Stomach (tissue), 9 donors: ENCODE results near the gene TAPBP. TPM values are rescaled to one million over a fixed set of nuclear protein-coding genes. Genes with fewer than 3 reads are reported as not detected.

Experiments used
- DNase-seq, 2 donors: peaks; one replicate each; pipeline versions ENCODE4 v3.0.0 to v3.0.0-alpha.2; 2013 to 2019
- H3K27ac ChIP-seq, 5 donors: fragments of 200-600 bp in 4 of 5; sonication (generic) in 4 of 5; one replicate each; pipeline ENCODE4 v1.5.1; 2013 to 2019; ENCODE audit warnings: mild to moderate bottlenecking in 1 of 5, moderate library complexity in 1 of 5
- H3K27me3 ChIP-seq, 3 donors: fragments of 200-600 bp; sonication (generic); one replicate each; pipeline ENCODE4 v1.5.1; 2017 to 2019; ENCODE audit warnings: mixed run types in 1 of 3
- H3K36me3 ChIP-seq, 4 donors: fragments of 200-600 bp; sonication (generic); 1 replicate in 3 of 4; 2 replicates in 1 of 4; pipeline ENCODE4 v1.5.1; 2016 to 2019
- H3K4me1 ChIP-seq, 4 donors: fragments of 200-600 bp; sonication (generic); one replicate each; pipeline ENCODE4 v1.5.1; 2016 to 2019
- H3K4me3 ChIP-seq, 4 donors: fragments of 200-600 bp; sonication (generic) in 3 of 4; one replicate each; pipeline ENCODE4 v1.5.1; 2016 to 2019; ENCODE audit warnings: mild to moderate bottlenecking in 1 of 4
- H3K9me3 ChIP-seq, 4 donors: fragments of 200-600 bp; sonication (generic); one replicate each; pipeline ENCODE4 v1.5.1; 2016 to 2019
- EP300 ChIP-seq: sonication (generic); formaldehyde crosslinking; IDR thresholded peaks from one replicate; pipeline ENCODE4 v1.6.1; 2017; ENCODE audit warnings: antibody characterized with exemption
- POLR2A ChIP-seq, 4 donors: fragments of 450-650 bp; IDR thresholded peaks; one replicate each; pipeline ENCODE4 v1.6.1; 2016; ENCODE audit warnings: antibody characterized with exemption in 4 of 4, control low read depth in 2 of 4, mild to moderate bottlenecking in 1 of 4, moderate library complexity in 1 of 4
- POLR2AphosphoS5 ChIP-seq, 3 donors: sonication (generic); formaldehyde crosslinking; IDR thresholded peaks; one replicate each; pipeline ENCODE4 v1.6.1; 2016; ENCODE audit warnings: antibody characterized with exemption in 3 of 3
- WGBS, 5 donors: extraction: QIAGEN DNeasy Blood & Tissue Kit in 3 of 5; methylation state at CpG; one replicate each; pipeline versions ENCODE4 v1.1.5 to v1.1.7; 2013 to 2018; 5-methylcytosine and 5-hydroxymethylcytosine counted together
- intact Hi-C: fragments of 100-400 bp; cut with DNase I; formaldehyde crosslinking; loops from one replicate; pipeline ENCODE4 v1.15.1; 2023; ENCODE audit warnings: low total_unique reads
- polyA plus RNA-seq, 3 donors: library from polyadenylated mRNA; stranded (reverse); fragments of 200-250 nt; gene quantifications; one replicate each; pipeline ENCODE4 v1.2.3, GENCODE V29; 2013
- total RNA-seq, 5 donors: library from RNA; depleted of rRNA; stranded (reverse); fragments of >200 nt; gene quantifications; one replicate each; pipeline versions ENCODE4 v1.1.0 to v1.2.3, GENCODE V29; 2014 to 2016
- TF ChIP-seq, protein P1 (sequence below), 7 experiments: fragments of 450-650 bp in 4 of 7; fragments of 200-600 bp in 3 of 7; sonication (generic) in 3 of 7; IDR thresholded peaks; one replicate each; pipeline ENCODE4 v1.5.1; 2016 to 2019; ENCODE audit warnings: antibody characterized with exemption in 7 of 7, control low read depth in 2 of 7, mild to moderate bottlenecking in 1 of 7
- donor health status: healthy with polysubstance abuse.
- donor health status: Bipolar disorder and iron deficiency.
- donor health status: healthy.

TAPBP gene
- total and polyA plus RNA-seq, 8 donors = 17.0 to 242 (median 52.0) TPM

DNA sequence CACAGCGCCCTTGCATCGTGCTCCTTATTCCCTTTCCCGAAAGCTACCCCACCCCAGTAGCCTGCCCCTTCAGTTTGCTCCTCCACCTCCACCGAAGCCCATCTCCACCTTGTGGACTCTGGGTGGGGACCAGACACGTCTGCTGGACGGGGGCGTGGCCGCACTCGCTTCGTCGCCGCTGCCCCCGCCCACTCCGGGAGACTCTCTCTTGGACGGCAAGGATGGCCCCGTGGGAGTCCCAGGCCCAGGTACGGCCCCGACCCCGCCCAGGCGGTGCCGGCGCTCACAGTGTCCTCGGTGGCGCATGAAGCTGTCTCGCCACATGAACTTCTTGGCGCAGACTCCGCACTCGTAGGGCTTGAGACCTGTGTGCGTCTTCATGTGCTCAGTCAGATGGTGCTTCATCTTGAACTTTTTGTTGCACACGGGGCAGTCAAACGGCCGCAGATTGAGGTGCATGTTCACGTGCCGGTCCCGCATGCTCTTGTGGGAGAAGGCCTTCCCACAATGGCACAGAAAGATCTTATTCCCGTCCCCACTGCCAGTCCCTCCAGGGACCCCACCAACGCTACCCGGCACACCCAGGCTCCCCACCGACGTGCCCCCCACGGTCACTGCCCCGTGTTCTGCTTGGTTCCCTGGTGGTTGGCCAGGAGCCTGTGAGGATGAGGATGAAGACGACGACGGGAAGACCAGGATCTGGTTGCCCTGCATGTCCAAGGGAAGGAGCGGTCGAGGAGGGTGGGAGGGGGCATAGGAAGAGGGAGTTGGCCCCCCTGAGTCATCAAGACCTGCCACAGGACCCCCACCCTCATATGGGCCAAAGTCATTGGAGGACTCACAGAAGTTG, 1.3 kb upstream of the TAPBP start:
- TF ChIP-seq POLR2AphosphoS5 (IDR thresholded peaks at IDR 0.05) (peak in 1 of 3 donors; percentile 44), EP300 (no peak)
- peaks cover 37 to 82% (median 76%) of the 10 kb centered on the region in 4 donors for H3K4me1 ChIP-seq
- H3K4me3 ChIP-seq = peak overlapping the region; percentile 64 to 96 (median 76)
- intact Hi-C loops = no loop called here
- H3K27me3 ChIP-seq = no peaks in the 10 kb centered on the region
- peak overlapping the region; percentile 91 to 97 (median 97) for H3K27ac ChIP-seq
- peak; percentile 65 to 80 for DNase-seq
- peaks cover 25 to 46% (median 41%) of the 10 kb centered on the region in 4 donors for H3K36me3 ChIP-seq
- WGBS, 5 donors = 34 to 48% (median 36%) methylated on average over 43 to 47 of the region's 47 CpGs
- no peaks in the 10 kb centered on the region for H3K9me3 ChIP-seq

DNA sequence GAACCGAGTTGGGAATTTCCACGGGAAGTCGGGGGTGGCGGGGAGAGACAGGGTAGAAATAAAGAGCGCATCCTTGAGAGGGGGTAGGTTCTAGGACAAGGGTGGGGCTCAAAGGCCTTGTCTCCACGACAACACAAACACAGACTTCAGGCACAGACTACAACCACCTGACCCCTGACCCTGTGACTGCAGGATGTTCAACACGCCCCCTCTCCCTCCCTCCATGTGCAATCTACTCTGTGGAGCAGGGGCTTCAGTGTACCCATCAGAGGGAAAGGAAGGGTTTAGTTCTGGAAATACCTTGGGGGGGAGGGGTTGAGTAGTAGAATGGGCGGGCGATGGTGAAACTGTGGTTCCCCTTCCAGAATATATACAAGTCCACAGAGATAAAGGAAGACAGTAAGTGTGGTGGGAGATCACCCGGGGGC, 651 bp upstream of the TAPBP start:
- Histone ChIP-seq H3K36me3 (peaks cover 19 to 43% (median 40%) of the 10 kb centered on the region in 4 donors), H3K9me3 (no peaks in the 10 kb centered on the region), H3K27ac (peak overlapping the region; percentile 91 to 97 (median 97)), H3K4me1 (peaks cover 36 to 81% (median 70%) of the 10 kb centered on the region in 4 donors), H3K4me3 (peak overlapping the region; percentile 64 to 96 (median 76)), H3K27me3 (no peaks in the 10 kb centered on the region)
- TF ChIP-seq, protein P1, sequence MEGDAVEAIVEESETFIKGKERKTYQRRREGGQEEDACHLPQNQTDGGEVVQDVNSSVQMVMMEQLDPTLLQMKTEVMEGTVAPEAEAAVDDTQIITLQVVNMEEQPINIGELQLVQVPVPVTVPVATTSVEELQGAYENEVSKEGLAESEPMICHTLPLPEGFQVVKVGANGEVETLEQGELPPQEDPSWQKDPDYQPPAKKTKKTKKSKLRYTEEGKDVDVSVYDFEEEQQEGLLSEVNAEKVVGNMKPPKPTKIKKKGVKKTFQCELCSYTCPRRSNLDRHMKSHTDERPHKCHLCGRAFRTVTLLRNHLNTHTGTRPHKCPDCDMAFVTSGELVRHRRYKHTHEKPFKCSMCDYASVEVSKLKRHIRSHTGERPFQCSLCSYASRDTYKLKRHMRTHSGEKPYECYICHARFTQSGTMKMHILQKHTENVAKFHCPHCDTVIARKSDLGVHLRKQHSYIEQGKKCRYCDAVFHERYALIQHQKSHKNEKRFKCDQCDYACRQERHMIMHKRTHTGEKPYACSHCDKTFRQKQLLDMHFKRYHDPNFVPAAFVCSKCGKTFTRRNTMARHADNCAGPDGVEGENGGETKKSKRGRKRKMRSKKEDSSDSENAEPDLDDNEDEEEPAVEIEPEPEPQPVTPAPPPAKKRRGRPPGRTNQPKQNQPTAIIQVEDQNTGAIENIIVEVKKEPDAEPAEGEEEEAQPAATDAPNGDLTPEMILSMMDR (IDR thresholded peaks at IDR 0.05) = no peak
- TF ChIP-seq POLR2AphosphoS5 (IDR thresholded peaks at IDR 0.05) = peak in 1 of 3 donors; percentile 44
- DNase-seq = peak; percentile 39 to 93
- intact Hi-C loops = no loop called here
- 1 to 5% (median 2%) methylated on average over 10 of the region's 10 CpGs for WGBS, 5 donors

DNA sequence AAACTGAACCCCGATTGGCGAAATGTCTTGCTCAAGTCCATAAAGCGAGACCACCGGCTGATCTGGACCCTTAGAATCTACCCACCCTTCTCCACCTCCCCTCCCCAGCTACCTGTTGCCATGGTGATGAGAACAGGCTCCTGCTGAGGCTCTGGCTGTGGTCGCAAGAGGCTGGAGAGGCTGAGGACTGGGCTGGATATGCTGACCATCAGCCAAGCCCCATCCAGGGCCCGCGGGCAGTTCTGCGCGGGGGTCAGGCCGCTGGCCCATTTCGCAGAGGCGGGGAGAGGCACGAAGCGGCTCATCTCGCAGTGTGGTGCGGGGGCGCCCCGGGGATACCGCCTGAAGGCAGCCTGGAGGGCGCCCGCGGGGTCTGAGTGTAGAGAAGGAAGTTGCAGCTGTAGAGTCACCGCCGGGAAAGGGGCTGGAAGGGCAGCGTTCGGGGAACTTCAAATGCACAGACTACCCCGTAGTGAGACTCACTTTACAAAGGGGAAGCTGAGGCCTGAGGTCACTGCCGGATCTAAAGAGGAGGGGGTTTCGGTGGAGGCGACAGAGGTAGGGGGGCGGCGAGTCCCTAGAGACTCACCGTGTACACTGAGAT, 671 bp downstream of the TAPBP start:
- DNase-seq = peak; percentile 46 to 76
- 0 to 1% (median 0%) methylated on average over 19 to 33 of the region's 33 CpGs for WGBS, 5 donors

DNA sequence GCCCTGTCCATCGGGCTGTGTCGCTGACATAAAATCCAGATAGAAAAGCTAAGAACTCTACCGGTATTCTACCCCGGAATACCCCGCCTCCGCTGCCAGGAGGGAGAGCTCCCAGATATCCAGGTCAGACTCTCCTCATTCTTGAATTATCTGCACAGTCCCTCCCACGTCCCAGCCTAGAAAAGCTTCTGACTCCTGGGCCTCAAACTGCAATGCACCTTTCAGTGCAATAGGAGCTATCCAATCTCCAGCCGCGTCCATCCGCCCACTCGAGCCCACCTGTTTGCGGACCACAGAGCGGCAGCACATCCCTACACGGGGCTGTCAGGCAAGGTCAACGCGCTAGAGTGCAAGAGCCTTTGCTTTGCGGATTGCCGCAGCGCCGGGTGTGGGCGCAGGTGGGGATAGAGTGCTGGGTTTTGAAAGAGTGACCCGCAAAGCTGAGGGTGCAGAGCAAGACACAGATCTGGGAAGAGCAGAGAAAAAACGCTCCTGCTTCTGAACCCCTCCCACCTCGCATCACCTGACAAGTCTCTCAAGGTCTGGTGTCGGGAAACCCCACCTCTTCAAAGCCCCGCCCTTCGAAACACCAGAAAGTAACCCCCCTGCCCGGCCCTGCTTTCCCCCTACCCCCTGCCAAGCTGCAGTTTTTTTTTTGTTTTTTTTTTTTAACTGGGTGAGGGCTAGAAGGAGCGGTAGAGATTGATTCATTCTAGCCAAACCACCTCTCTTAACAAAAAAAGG, 1.3 kb downstream of the TAPBP start:
- intact Hi-C loops = no loop called here
- H3K27ac ChIP-seq = peak overlapping the region; percentile 91 to 97 (median 97)
- H3K36me3 ChIP-seq = peaks cover 9 to 47% (median 41%) of the 10 kb centered on the region in 4 donors
- H3K9me3 ChIP-seq = no peaks in the 10 kb centered on the region
- 3 to 7% (median 5%) methylated on average over 20 to 29 of the region's 29 CpGs for WGBS, 5 donors
- no peak for TF ChIP-seq POLR2AphosphoS5 (IDR thresholded peaks at IDR 0.05)
- TF ChIP-seq, protein P1 (IDR thresholded peaks at IDR 0.05) = no peak
- no peak for TF ChIP-seq POLR2A (IDR thresholded peaks at IDR 0.05)
- no peak for TF ChIP-seq EP300
- DNase-seq = peak; percentile 78 to 92
- H3K4me3 ChIP-seq = peak overlapping the region; percentile 64 to 96 (median 76)
- peaks cover 22 to 73% (median 55%) of the 10 kb centered on the region in 4 donors for H3K4me1 ChIP-seq
- no peaks in the 10 kb centered on the region for H3K27me3 ChIP-seq

More for the DNA sequence above, 671 bp downstream of the TAPBP start:
- Histone ChIP-seq H3K36me3 (peaks cover 9 to 44% (median 38%) of the 10 kb centered on the region in 4 donors), H3K4me1 (peaks cover 24 to 75% (median 57%) of the 10 kb centered on the region in 4 donors), H3K9me3 (no peaks in the 10 kb centered on the region), H3K4me3 (peak overlapping the region; percentile 64 to 96 (median 76)), H3K27ac (peak overlapping the region; percentile 91 to 97 (median 97)), H3K27me3 (no peaks in the 10 kb centered on the region)
- intact Hi-C loops = no loop called here
- TF ChIP-seq POLR2AphosphoS5 (IDR thresholded peaks at IDR 0.05) (no peak), EP300 (no peak), POLR2A (IDR thresholded peaks at IDR 0.05) (no peak)
- TF ChIP-seq, protein P1 (IDR thresholded peaks at IDR 0.05) = no peak
